GM23338 (cell line): ENCODE data around the gene CMTM5. TPM values are rescaled to one million over a fixed set of nuclear protein-coding genes. Genes with fewer than 3 reads are reported as not detected.

Experiments
- ATAC-seq: fragments of 200-7000 bp; cut with Tn5 transposase; 3 replicates; pipeline ENCODE4 v1.9.1; 2020
- DNase-seq: peaks from one replicate; pipeline ENCODE4 v3.0.0-alpha.2; 2015; ENCODE audit warnings: low spot score
- H2AFZ ChIP-seq: fragments of 200-600 bp; sonication (generic); 2 replicates; pipeline ENCODE4 v1.8.0; 2016; ENCODE audit warnings: antibody characterized with exemption, mild to moderate bottlenecking, moderate library complexity
- H3F3A ChIP-seq: fragments of 200-600 bp; sonication (generic); replicated peaks from 2 replicates; pipeline ENCODE4 v1.8.0; 2017; ENCODE audit warnings: antibody characterized with exemption, mixed run types, low read depth
- H3K27ac ChIP-seq: fragments of 200-600 bp; sonication (generic); 2 replicates; pipeline ENCODE4 v1.6.1; 2016; ENCODE audit warnings: low read depth
- H3K27me3 ChIP-seq: fragments of 200-600 bp; sonication (generic); 2 replicates; pipeline ENCODE4 v1.8.0; 2016; ENCODE audit warnings: mild to moderate bottlenecking, mixed run types, moderate library complexity; ENCODE audit not compliant: insufficient read depth
- H3K36me3 ChIP-seq: fragments of 200-600 bp; sonication (generic); 2 replicates; pipeline ENCODE4 v1.8.0; 2016; ENCODE audit warnings: mild to moderate bottlenecking; ENCODE audit not compliant: insufficient read depth
- H3K4me1 ChIP-seq: fragments of 200-600 bp; sonication (generic); 2 replicates; pipeline ENCODE4 v1.8.0; 2016; ENCODE audit warnings: mild to moderate bottlenecking, moderate library complexity; ENCODE audit not compliant: insufficient read depth
- H3K4me2 ChIP-seq: fragments of 200-600 bp; sonication (generic); 2 replicates; pipeline ENCODE4 v1.7.1; 2017; ENCODE audit warnings: mixed run types
- H3K4me3 ChIP-seq: fragments of 200-600 bp; sonication (generic); 2 replicates; pipeline ENCODE4 v1.6.1; 2016; ENCODE audit warnings: mixed run types
- H3K79me2 ChIP-seq: fragments of 200-600 bp; sonication (generic); replicated peaks from 2 replicates; pipeline ENCODE4 v1.8.0; 2017; ENCODE audit warnings: mild to moderate bottlenecking; ENCODE audit not compliant: insufficient read depth
- H3K9me2 ChIP-seq: fragments of 200-600 bp; sonication (generic); 2 replicates; pipeline ENCODE4 v1.8.0; 2017; ENCODE audit not compliant: insufficient read depth
- H4K20me1 ChIP-seq: fragments of 200-600 bp; sonication (generic); replicated peaks from 2 replicates; pipeline ENCODE4 v1.8.0; 2017; ENCODE audit warnings: mild to moderate bottlenecking; ENCODE audit not compliant: insufficient read depth
- H3K27ac Mint-ChIP-seq: 2 replicates; pipeline ENCODE4 v1.8.0; 2020; ENCODE audit warnings: inconsistent platforms, mild to moderate bottlenecking, moderate library complexity, mixed read lengths
- H3K27me3 Mint-ChIP-seq: 3 replicates; pipeline ENCODE4 v1.8.0; 2022; ENCODE audit warnings: low read depth, mild to moderate bottlenecking, moderate library complexity, mixed read lengths, inconsistent platforms; ENCODE audit not compliant: insufficient read depth, poor library complexity
- H3K36me3 Mint-ChIP-seq: 3 replicates; pipeline ENCODE4 v1.8.0; 2021; ENCODE audit warnings: low read depth, mild to moderate bottlenecking, inconsistent platforms, moderate library complexity, mixed read lengths
- H3K4me1 Mint-ChIP-seq: 3 replicates; pipeline ENCODE4 v1.8.0; 2020; ENCODE audit warnings: mild to moderate bottlenecking, inconsistent platforms, mixed read lengths
- H3K4me3 Mint-ChIP-seq: 3 replicates; pipeline ENCODE4 v1.8.0; 2021; ENCODE audit warnings: moderate library complexity, mild to moderate bottlenecking, inconsistent platforms, mixed read lengths
- H3K9me3 Mint-ChIP-seq: 3 replicates; pipeline ENCODE4 v1.8.0; 2020; ENCODE audit warnings: moderate library complexity, mild to moderate bottlenecking, inconsistent platforms, mixed read lengths
- CREB1 ChIP-seq: fragments of 250-450 bp; sonication (Bioruptor Pico); IDR thresholded peaks from 2 replicates; pipeline ENCODE4 v1.5.0; 2020; ENCODE audit warnings: low read depth, mild to moderate bottlenecking, moderate library complexity
- ETS1 ChIP-seq: IDR thresholded peaks from 2 replicates; pipeline ENCODE4 v1.6.1; 2016; ENCODE audit warnings: antibody characterized with exemption
- EZH2phosphoT487 ChIP-seq: fragments of 200-600 bp; sonication (generic); IDR thresholded peaks from one replicate; pipeline ENCODE4 v1.8.1; 2018; ENCODE audit warnings: antibody characterized with exemption; ENCODE audit not compliant: unreplicated experiment
- JUNB ChIP-seq: IDR thresholded peaks from one replicate; pipeline ENCODE4 v1.6.1; 2016; ENCODE audit warnings: antibody characterized with exemption; ENCODE audit not compliant: unreplicated experiment
- NANOG ChIP-seq: IDR thresholded peaks from 2 replicates; pipeline ENCODE4 v1.6.1; 2016; ENCODE audit warnings: antibody characterized with exemption, borderline replicate concordance
- POLR2AphosphoS5 ChIP-seq: IDR thresholded peaks from 2 replicates; pipeline ENCODE4 v1.6.1; 2016; ENCODE audit warnings: antibody characterized with exemption, low read depth
- REST ChIP-seq: IDR thresholded peaks from one replicate; pipeline ENCODE4 v1.6.1; 2018; ENCODE audit warnings: antibody characterized with exemption; ENCODE audit not compliant: unreplicated experiment
- STAT1 ChIP-seq: IDR thresholded peaks from one replicate; pipeline ENCODE4 v1.6.1; 2016; ENCODE audit warnings: antibody characterized with exemption; ENCODE audit not compliant: unreplicated experiment
- ZNF114 ChIP-seq: fragments of 250-450 bp; sonication (Bioruptor Pico); IDR thresholded peaks from 2 replicates; pipeline ENCODE4 v1.5.0; 2020; ENCODE audit warnings: mild to moderate bottlenecking, moderate library complexity
- ZNF331 ChIP-seq: fragments of 250-450 bp; sonication (Bioruptor Pico); IDR thresholded peaks from 2 replicates; pipeline ENCODE4 v1.5.0; 2020; ENCODE audit warnings: low read depth, mild to moderate bottlenecking, moderate library complexity
- ZNF462 ChIP-seq: fragments of 250-450 bp; sonication (Bioruptor Pico); IDR thresholded peaks from 2 replicates; pipeline ENCODE4 v1.5.0; 2020; ENCODE audit warnings: mild to moderate bottlenecking, moderate library complexity
- polyA plus RNA-seq: library from polyadenylated mRNA; unstranded; fragments of >200 nt; fragmentation: Nextera tagmentation; extraction: Ambion mirVana; gene quantifications from 2 replicates; pipeline ENCODE4 v1.2.1, GENCODE V29; 2016
- total RNA-seq: library from RNA; depleted of rRNA; stranded (reverse); fragments of >200 nt; shearing (Covaris generic); gene quantifications from 2 replicates; pipeline ENCODE4 v1.2.3, GENCODE V29; 2014

The CMTM5 gene
- total and polyA plus RNA-seq, 2 experiments from 2014 or later, result 0.24 TPM; not detected in 1

GRCh38 chr14:23406725-23407355, 30.0 kb downstream of the CMTM5 start (continued):
- no peak for TF ChIP-seq ZNF462

GRCh38 chr14:23407516-23408306, 30.9 kb downstream of the CMTM5 start, which contains the start of gene MYH6:
MYH6 (minus strand) TSS chr14:23408273; CDS start chr14:23407223, 1,050 bp downstream.
- no peaks in the 10 kb centered on the region; the same call in 2 of the 3 replicates for H3K36me3 Mint-ChIP-seq
- Histone ChIP-seq H3K27ac (no peak within 1 kb of the TSS), H2AFZ (no peak within 1 kb of the TSS), H3K79me2 (no peaks in the 10 kb centered on the region), H3K36me3 (no peaks in the 10 kb centered on the region), H4K20me1 (no peaks in the 10 kb centered on the region), H3K4me1 (no peaks in the 10 kb centered on the region), H3F3A (no peaks in the 10 kb centered on the region), H3K27me3 (no peaks in the 10 kb centered on the region), H3K9me2 (no peaks in the 10 kb centered on the region), H3K4me2 (no peak within 1 kb of the TSS), H3K4me3 (no peak within 1 kb of the TSS)
- no peak for ATAC-seq
- TF ChIP-seq STAT1, result no peak
- TF ChIP-seq ZNF331, result no peak
- no peak for TF ChIP-seq POLR2AphosphoS5
- TF ChIP-seq JUNB, result no peak
- no peak for TF ChIP-seq EZH2phosphoT487
- TF ChIP-seq CREB1 (CRISPR knock-in tag), result no peak
- TF ChIP-seq REST, result no peak
- no peak for TF ChIP-seq NANOG
- TF ChIP-seq ETS1, result no peak
- TF ChIP-seq ZNF114 (CRISPR knock-in tag), result no peak
- no peaks in the 10 kb centered on the region; the same call in 2 of the 3 replicates for H3K9me3 Mint-ChIP-seq
- H3K27me3 Mint-ChIP-seq, result peaks cover 24% of the 10 kb centered on the region
- no peak within 1 kb of the TSS for H3K27ac Mint-ChIP-seq
- H3K4me3 Mint-ChIP-seq, result no peak within 1 kb of the TSS
- H3K4me1 Mint-ChIP-seq, result peaks cover 6% of the 10 kb centered on the region; the same call in 2 of the 3 replicates
- DNase-seq, result no peak
